ENCODE data around the gene KDM3A.

KDM3A gene

DNA sequence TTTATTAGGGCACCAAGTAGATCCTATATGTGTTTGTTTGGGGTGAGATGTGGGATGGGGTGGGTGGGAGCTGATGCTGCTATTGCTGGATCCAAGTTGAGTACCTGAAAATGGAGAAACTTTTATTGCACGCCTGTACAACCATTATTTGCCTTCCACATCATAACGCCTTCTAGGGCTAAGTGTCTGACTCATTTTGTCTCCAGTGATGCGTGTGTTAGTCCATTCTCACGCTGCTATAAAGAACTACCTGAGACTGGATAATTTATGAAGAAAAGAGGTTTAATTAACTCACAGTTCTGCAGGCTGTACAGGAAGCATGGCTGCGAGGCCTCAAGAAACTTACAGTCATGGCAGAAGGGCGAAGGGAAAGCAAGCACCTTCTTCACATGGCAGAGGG, 58.2 kb downstream of the KDM3A start:
- Histone ChIP-seq H3K4me1 (ENCODE audit: control insufficient read depth, insufficient read depth, low read length) (no peaks in the 10 kb centered on the region), H3K36me3 (ENCODE audit: control insufficient read depth, insufficient read depth, low read length, severe bottlenecking) (peaks cover 69% of the 10 kb centered on the region), H3K9me3 (ENCODE audit: control insufficient read depth, low read length) (peaks cover 4% of the 10 kb centered on the region), H3K9ac (ENCODE audit: low read length) (no peak overlapping the region), H3K27me3 (replicated peaks; ENCODE audit: control insufficient read depth, insufficient read depth, low read length) (no peaks in the 10 kb centered on the region), H3K4me3 (ENCODE audit: low read length) (no peak overlapping the region)
- no peak for DNase-seq (ENCODE audit: low read depth)

DNA sequence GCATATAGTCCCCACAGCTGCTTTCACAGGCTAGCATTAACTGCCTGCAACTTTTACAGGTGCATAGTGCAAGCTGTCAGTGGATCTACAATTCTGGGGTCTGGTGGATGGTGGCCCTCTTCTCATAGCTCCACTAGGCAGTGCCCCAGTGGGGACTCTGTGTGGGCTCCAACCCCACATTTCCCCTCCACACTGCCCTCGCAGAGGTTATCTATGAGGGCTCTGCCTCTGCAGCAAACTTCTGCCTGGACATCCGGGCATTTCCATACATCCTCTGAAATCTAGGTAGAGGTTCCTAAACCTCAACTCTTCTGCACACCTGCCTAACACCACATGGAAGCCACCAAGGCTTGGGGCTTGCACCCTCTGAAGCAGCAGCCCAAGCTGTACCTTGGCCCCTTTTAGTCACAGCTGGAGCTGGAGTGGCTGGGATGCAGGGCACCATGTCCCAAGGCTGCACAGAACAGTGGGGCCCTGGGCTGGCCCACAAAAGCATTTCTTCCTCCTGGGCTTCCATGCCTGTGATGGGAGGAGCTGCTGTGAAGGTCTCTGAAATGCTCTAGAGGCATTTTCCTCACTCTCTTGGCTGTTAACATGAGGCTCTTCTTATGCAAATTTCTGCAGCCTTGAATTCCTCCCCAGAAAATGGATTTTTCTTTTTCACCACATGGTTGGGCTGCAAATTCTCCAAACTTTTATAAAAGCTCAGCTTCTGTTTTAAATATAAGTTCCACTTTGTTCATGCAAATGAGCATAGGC, 59.3 kb downstream of the KDM3A start:
- no peaks in the 10 kb centered on the region for H3K4me1 ChIP-seq (ENCODE audit: control insufficient read depth, insufficient read depth, low read length)
- H3K9me3 ChIP-seq (ENCODE audit: control insufficient read depth, low read length), result peaks cover 4% of the 10 kb centered on the region
- DNase-seq (ENCODE audit: low read depth), result no peak
- no peak overlapping the region for H3K9ac ChIP-seq (ENCODE audit: low read length)
- no peak overlapping the region for H3K4me3 ChIP-seq (ENCODE audit: low read length)
- peaks cover 77% of the 10 kb centered on the region for H3K36me3 ChIP-seq (ENCODE audit: control insufficient read depth, insufficient read depth, low read length, severe bottlenecking)
- no peaks in the 10 kb centered on the region for H3K27me3 ChIP-seq (replicated peaks; ENCODE audit: control insufficient read depth, insufficient read depth, low read length)

DNA sequence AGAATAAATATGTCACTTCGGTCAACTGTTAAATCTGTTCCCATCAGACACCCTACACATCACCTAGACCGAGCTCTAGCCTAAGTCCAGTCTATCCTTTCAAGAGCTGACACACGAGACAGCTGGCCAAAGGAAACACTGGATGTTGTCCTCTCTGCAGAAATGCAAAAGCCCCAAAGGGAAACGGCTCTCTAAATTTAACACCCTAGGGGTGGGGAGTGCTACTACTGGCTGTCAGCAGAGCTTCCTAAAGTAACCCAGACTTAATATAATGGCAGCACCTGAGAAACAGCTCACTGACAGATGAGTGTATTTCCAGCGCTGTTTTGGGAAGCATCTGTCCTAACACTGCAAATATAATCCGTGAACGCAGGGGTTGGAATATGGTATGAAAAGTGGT, 66.4 kb downstream of the KDM3A start:
- no peaks in the 10 kb centered on the region for H3K4me1 ChIP-seq (ENCODE audit: control insufficient read depth, insufficient read depth, low read length)
- H3K4me3 ChIP-seq (ENCODE audit: low read length), result no peak overlapping the region
- no peaks in the 10 kb centered on the region for H3K9me3 ChIP-seq (ENCODE audit: control insufficient read depth, low read length)
- no peak overlapping the region for H3K9ac ChIP-seq (ENCODE audit: low read length)
- H3K36me3 ChIP-seq (ENCODE audit: control insufficient read depth, insufficient read depth, low read length, severe bottlenecking), result peaks cover 53% of the 10 kb centered on the region
- H3K27me3 ChIP-seq (replicated peaks; ENCODE audit: control insufficient read depth, insufficient read depth, low read length), result no peaks in the 10 kb centered on the region
- DNase-seq (ENCODE audit: low read depth), result no peak

DNA sequence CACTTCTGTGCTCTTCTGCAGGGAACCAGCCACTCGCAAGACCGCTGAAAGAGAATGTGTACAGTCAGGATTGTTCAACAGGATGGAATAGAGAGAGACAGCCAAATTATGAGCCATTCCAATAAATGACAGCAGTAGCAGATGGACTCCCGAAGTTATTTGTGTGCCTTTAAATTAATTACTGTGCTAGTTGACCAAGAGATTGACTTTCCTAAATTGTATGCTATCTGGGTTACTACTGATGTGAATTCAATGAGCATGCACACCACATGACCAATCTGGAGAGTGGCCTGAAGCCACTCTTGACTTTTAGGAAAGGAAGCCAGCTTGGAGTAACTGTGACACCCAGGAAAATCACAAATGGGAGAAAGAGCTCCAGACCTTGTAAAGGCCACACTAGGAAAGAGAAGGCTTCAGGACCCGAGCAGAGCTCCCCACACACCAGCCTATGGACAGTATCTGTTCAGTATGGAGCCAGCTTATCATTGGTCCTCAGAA, 69.3 kb downstream of the KDM3A start:
- Histone ChIP-seq H3K9ac (ENCODE audit: low read length) (no peak overlapping the region), H3K27me3 (replicated peaks; ENCODE audit: control insufficient read depth, insufficient read depth, low read length) (no peaks in the 10 kb centered on the region), H3K36me3 (ENCODE audit: control insufficient read depth, insufficient read depth, low read length, severe bottlenecking) (peaks cover 29% of the 10 kb centered on the region), H3K4me3 (ENCODE audit: low read length) (no peak overlapping the region), H3K9me3 (ENCODE audit: control insufficient read depth, low read length) (no peaks in the 10 kb centered on the region), H3K4me1 (ENCODE audit: control insufficient read depth, insufficient read depth, low read length) (no peaks in the 10 kb centered on the region)
- DNase-seq (ENCODE audit: low read depth), result no peak

DNA sequence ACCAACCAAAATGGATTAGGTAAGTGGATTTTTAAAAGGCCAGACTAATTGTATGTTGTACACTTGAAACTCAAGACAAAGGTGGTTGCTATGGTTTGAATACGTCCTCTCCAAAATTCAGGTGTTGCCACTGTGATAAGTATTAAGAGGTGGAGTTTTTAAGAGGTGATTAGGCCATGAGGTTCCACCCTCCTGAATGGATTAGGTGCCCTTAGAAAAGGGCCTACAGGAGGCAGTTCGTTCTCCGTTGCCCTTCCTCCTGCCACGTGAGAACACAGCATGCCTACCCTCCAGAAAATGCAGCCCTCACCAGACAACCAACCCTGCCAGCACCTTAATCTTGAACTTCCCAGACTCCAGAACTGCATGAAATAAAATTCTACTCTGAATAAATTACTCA, 70.9 kb downstream of the KDM3A start:
- Histone ChIP-seq H3K36me3 (ENCODE audit: control insufficient read depth, insufficient read depth, low read length, severe bottlenecking) (peaks cover 23% of the 10 kb centered on the region), H3K27me3 (replicated peaks; ENCODE audit: control insufficient read depth, insufficient read depth, low read length) (no peaks in the 10 kb centered on the region), H3K4me1 (ENCODE audit: control insufficient read depth, insufficient read depth, low read length) (no peaks in the 10 kb centered on the region), H3K9ac (ENCODE audit: low read length) (no peak overlapping the region), H3K9me3 (ENCODE audit: control insufficient read depth, low read length) (no peaks in the 10 kb centered on the region), H3K4me3 (ENCODE audit: low read length) (no peak overlapping the region)
- no peak for DNase-seq (ENCODE audit: low read depth)

DNA sequence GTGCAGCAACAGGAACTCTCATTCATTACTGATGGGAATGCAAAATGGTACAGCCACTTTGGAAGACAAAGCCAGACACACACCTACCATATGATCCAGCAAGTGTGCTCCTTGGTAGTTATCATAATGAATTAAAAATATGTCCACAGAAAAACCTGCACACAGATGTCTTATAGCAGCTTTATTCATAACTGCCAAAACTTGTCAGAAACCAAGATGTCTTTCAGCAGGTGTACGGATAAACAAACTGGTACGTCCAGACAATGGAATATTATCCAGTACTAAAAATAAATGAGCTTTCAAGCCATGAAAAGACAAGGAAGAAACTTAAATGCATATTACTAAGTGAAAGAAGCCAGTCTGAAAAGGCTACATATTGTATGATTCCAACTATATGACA, 71.7 kb downstream of the KDM3A start:
- H3K27me3 ChIP-seq (replicated peaks; ENCODE audit: control insufficient read depth, insufficient read depth, low read length), result no peaks in the 10 kb centered on the region
- no peaks in the 10 kb centered on the region for H3K9me3 ChIP-seq (ENCODE audit: control insufficient read depth, low read length)
- H3K9ac ChIP-seq (ENCODE audit: low read length), result no peak overlapping the region
- H3K36me3 ChIP-seq (ENCODE audit: control insufficient read depth, insufficient read depth, low read length, severe bottlenecking), result peaks cover 15% of the 10 kb centered on the region
- DNase-seq (ENCODE audit: low read depth), result no peak
- H3K4me3 ChIP-seq (ENCODE audit: low read length), result no peak overlapping the region
- no peaks in the 10 kb centered on the region for H3K4me1 ChIP-seq (ENCODE audit: control insufficient read depth, insufficient read depth, low read length)

DNA sequence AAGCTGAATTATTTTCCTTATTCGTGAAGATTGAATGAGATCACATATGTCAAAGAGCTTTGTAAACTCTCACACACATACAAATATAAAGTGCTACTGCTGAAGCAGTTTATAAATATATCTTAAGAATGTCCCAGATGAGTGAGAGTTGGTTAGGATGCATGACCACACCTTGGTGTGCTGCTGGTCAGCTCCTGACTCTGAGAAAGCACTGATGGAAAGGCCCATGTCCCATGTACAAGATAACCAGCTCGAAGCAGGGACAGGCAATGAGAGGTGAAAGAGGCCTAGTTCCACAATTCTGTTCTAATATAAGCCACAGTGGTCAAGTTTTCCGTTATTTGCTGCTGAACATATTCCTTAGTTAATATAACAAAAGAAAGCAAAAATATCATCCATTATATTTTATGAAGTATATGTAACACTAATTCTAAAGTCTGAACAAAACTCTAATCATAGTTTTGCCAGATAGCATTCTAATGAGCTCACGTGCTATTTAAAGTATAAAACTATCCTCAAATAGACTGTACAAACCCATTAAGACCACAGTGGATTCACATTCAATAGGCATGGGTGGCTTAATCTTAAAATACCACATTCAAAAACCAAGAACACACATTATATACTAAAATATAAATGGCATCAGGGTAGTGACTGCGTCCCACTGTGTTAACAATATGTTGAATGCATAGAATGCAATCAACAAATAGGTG, 72.9 kb downstream of the KDM3A start:
- DNase-seq (ENCODE audit: low read depth), result no peak
- Histone ChIP-seq H3K9me3 (ENCODE audit: control insufficient read depth, low read length) (no peaks in the 10 kb centered on the region), H3K36me3 (ENCODE audit: control insufficient read depth, insufficient read depth, low read length, severe bottlenecking) (peaks cover 3% of the 10 kb centered on the region), H3K4me3 (ENCODE audit: low read length) (no peak overlapping the region), H3K27me3 (replicated peaks; ENCODE audit: control insufficient read depth, insufficient read depth, low read length) (no peaks in the 10 kb centered on the region), H3K9ac (ENCODE audit: low read length) (no peak overlapping the region), H3K4me1 (ENCODE audit: control insufficient read depth, insufficient read depth, low read length) (peaks cover 3% of the 10 kb centered on the region)

DNA sequence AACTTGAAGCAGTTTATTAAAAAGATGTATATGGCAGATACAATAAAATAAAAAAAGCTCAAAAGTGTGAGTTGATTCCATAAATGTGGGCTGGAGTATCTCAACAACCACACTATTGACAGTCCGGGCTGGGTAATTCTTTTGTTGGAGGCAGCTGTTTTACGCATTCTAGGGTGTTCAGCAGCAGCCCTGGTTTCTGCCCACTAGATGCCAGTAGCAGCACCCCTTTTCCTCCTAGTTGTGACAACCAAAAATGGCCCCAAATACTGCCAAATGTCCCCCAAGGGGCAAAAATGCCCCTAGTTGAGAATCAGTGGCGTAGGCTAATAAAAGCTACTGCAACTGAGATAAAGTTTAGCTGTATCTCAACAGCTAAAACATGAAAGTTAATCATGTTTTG, 77.3 kb downstream of the KDM3A start:
- peak; percentile 30 for DNase-seq (ENCODE audit: low read depth)

DNA sequence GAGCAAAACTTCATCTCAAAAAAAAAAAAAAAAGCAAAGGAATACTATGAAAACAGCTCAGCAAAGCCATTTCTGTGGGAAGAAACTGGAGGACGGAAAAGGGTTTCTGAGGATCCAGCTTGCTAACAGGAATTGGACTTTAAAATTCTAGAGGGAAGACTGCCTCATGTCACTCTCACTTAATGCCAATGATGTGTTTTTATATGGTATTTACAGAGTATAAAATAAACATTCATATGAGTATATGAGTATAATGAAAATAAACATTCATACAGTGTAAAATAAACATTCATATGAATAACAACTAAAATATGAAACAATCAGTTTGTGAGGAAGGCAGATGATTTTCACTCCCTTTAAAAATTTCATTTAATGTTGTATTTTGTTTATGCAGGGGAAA, 78.2 kb downstream of the KDM3A start:
- no peaks in the 10 kb centered on the region for H3K27me3 ChIP-seq (replicated peaks; ENCODE audit: control insufficient read depth, insufficient read depth, low read length)
- no peak overlapping the region for H3K4me3 ChIP-seq (ENCODE audit: low read length)
- H3K9me3 ChIP-seq (ENCODE audit: control insufficient read depth, low read length), result no peaks in the 10 kb centered on the region
- peaks cover 4% of the 10 kb centered on the region for H3K36me3 ChIP-seq (ENCODE audit: control insufficient read depth, insufficient read depth, low read length, severe bottlenecking)
- H3K9ac ChIP-seq (ENCODE audit: low read length), result no peak overlapping the region
- DNase-seq (ENCODE audit: low read depth), result peak; percentile 8
- H3K4me1 ChIP-seq (ENCODE audit: control insufficient read depth, insufficient read depth, low read length), result peaks cover 3% of the 10 kb centered on the region

More for the DNA sequence above, 77.3 kb downstream of the KDM3A start:
- no peaks in the 10 kb centered on the region for H3K9me3 ChIP-seq (ENCODE audit: control insufficient read depth, low read length)
- no peak overlapping the region for H3K9ac ChIP-seq (ENCODE audit: low read length)
- peaks cover 4% of the 10 kb centered on the region for H3K36me3 ChIP-seq (ENCODE audit: control insufficient read depth, insufficient read depth, low read length, severe bottlenecking)
- no peak overlapping the region for H3K4me3 ChIP-seq (ENCODE audit: low read length)
- no peaks in the 10 kb centered on the region for H3K27me3 ChIP-seq (replicated peaks; ENCODE audit: control insufficient read depth, insufficient read depth, low read length)
- H3K4me1 ChIP-seq (ENCODE audit: control insufficient read depth, insufficient read depth, low read length), result peaks cover 3% of the 10 kb centered on the region

DNA sequence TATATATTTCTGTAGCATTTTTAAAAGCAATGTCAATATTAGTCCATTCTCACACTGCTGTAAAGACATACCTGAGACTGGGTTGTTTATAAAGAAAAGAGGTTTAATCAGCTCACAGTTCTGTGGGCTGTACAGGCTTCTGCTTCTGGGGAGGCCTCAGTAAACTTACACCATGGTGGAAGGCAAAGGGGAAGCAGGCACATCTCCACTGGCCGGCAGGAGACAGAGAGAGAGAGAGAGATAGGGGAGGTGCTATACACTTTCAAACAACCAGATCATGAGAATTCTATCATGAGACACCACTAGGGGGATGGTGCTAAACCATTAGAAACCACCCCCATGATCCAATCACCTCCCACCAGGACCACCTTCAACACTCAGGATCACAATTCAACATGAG, 79.0 kb downstream of the KDM3A start:
- no peak overlapping the region for H3K4me3 ChIP-seq (ENCODE audit: low read length)
- H3K36me3 ChIP-seq (ENCODE audit: control insufficient read depth, insufficient read depth, low read length, severe bottlenecking), result peaks cover 4% of the 10 kb centered on the region
- peaks cover 3% of the 10 kb centered on the region for H3K4me1 ChIP-seq (ENCODE audit: control insufficient read depth, insufficient read depth, low read length)
- H3K9ac ChIP-seq (ENCODE audit: low read length), result no peak overlapping the region
- H3K27me3 ChIP-seq (replicated peaks; ENCODE audit: control insufficient read depth, insufficient read depth, low read length), result no peaks in the 10 kb centered on the region
- H3K9me3 ChIP-seq (ENCODE audit: control insufficient read depth, low read length), result no peaks in the 10 kb centered on the region
- no peak for DNase-seq (ENCODE audit: low read depth)

DNA sequence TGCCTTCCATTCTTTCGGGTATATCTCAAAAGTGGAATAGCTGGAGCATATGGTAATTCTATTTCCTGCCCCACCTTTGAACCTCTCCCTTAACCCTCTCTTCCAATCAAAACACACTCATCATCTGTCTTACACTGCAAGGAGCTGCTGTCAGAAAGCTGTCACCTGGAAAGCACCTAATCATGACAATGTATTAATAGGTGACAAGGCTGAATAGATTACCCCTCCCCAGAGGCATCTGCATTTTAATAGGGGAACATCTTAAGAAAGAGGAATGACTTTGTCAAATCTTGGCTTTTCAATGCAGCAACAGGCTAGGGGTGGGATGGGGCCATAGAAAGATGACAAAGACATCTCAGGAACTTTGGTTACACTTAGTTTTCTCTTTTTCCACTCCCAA, 80.8 kb downstream of the KDM3A start:
- H3K4me3 ChIP-seq (ENCODE audit: low read length), result no peak overlapping the region
- no peaks in the 10 kb centered on the region for H3K9me3 ChIP-seq (ENCODE audit: control insufficient read depth, low read length)
- H3K36me3 ChIP-seq (ENCODE audit: control insufficient read depth, insufficient read depth, low read length, severe bottlenecking), result peaks cover 18% of the 10 kb centered on the region
- no peaks in the 10 kb centered on the region for H3K27me3 ChIP-seq (replicated peaks; ENCODE audit: control insufficient read depth, insufficient read depth, low read length)
- DNase-seq (ENCODE audit: low read depth), result no peak
- no peak overlapping the region for H3K9ac ChIP-seq (ENCODE audit: low read length)
- peaks cover 3% of the 10 kb centered on the region for H3K4me1 ChIP-seq (ENCODE audit: control insufficient read depth, insufficient read depth, low read length)

Data from adipocyte (in vitro differentiated cells).